GM12801 (cell line): Measurements from ENCODE around the gene CTCF.

Source experiments
- CTCF ChIP-seq: IDR thresholded peaks from one replicate; pipeline ENCODE4 v1.5.1; 2011; ENCODE audit warnings: control low read depth; ENCODE audit not compliant: insufficient read length; ENCODE audit errors: extremely low read depth

Gene CTCF

GRCh38 chr16:67675999-67676398 is 113.7 kb downstream of the CTCF start:
- TF ChIP-seq CTCF, result no peak

GRCh38 chr16:67676516-67676915 is 114.2 kb downstream of the CTCF start:
- no peak for TF ChIP-seq CTCF

- TF ChIP-seq CTCF, result no peak
These were observed 114.6 kb downstream of the CTCF start for GRCh38 chr16:67676939-67677338.

- no peak for TF ChIP-seq CTCF
These were observed 115.4 kb downstream of the CTCF start for GRCh38 chr16:67677712-67678111.

- TF ChIP-seq CTCF, result no peak
These were observed 116.2 kb downstream of the CTCF start for GRCh38 chr16:67678354-67679023.

GRCh38 chr16:67679935-67680897 is 117.9 kb downstream of the CTCF start:
- TF ChIP-seq CTCF, result no peak

GRCh38 chr16:67683767-67684166 is 121.4 kb downstream of the CTCF start:
- TF ChIP-seq CTCF, result no peak
